GM18502 (cell line): ENCODE data around the gene KRTAP9-7.
"Not testable (repeated sequence)": the region's sequence is repeated elsewhere in the genome, so short reads cannot be mapped to it uniquely, and the experiment has no call there.

ENCODE experiments used
- ATAC-seq: cut with Tn5 transposase; IDR thresholded peaks from one replicate; pipeline ENCODE4 v1.9.1; 2021; ENCODE audit warnings: mild to moderate bottlenecking; ENCODE audit not compliant: unreplicated experiment, poor library complexity

The KRTAP9-7 gene

DNA sequence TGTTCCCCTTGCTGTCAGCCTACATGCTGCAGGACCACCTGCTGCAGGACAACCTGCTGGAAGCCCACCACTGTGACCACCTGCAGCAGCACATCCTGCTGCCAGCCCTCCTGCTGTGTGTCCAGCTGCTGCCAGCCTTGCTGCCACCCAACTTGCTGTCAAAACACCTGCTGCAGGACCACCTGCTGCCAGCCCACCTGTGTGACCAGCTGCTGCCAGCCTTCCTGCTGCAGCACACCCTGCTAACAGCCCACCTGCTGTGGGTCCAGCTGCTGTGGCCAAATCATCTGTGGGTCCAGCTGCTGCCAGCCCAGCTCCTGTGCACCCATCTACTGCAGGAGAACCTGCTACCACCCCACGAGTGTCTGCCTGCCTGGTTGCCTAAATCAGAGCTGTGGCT lies 4.2 kb upstream of the KRTAP9-7 start:
- ATAC-seq, result not testable (repeated sequence)

DNA sequence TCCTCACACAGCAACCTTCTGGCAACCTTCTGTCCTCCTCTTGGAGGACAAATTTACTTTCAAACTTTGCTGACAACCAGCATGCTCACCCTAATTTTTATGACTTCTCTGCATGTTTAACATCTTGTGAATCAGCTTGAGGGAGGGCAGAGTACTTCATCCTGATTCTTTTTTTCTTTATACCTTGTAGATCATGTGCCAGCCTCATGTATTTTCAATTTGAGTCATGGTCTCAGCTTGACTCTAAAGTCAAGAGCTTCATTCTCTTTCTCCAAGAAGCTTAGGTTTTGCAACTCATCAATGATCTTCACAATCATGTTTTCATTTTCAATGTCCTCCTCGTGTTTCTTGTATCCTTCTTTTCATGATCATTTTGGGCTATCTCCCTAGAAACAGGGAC lies 3.6 kb upstream of the KRTAP9-7 start:
- no peak for ATAC-seq

DNA sequence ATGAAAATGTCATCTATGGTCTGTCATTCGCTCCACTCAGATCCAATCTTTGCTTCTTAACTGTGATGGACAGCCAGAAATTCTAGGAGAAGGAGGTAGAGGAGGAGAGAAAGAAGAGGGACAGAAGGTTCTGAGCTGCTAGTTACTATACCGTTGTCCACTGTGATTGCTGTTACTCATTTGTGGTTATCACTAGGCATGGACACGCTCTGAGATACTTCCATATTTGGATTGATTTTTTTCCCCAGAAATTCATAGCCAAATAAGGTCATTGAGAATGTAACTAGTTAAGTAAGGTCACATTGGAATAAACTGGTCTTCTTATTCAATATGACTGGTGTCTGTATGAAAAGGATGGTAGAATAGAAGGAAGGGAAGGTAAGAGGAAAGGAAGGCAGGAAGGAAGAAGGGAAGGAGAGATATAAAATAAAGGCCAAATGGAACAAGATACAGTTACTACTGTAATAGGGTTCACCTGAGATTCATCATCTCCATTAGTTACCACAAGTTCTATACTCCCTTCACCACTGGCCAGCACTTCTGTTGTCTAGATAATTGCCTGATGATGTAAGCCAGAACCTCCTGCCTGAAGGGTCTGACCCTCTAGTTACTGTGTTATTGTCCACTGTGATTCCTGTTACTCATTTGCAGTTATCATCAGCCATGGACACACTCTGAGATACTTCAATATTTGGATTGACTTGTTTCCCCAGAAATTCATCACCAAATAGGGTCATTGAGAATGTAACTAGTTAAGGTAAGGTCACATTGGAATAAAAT lies 2.9 kb downstream of the KRTAP9-7 start:
- no peak for ATAC-seq

DNA sequence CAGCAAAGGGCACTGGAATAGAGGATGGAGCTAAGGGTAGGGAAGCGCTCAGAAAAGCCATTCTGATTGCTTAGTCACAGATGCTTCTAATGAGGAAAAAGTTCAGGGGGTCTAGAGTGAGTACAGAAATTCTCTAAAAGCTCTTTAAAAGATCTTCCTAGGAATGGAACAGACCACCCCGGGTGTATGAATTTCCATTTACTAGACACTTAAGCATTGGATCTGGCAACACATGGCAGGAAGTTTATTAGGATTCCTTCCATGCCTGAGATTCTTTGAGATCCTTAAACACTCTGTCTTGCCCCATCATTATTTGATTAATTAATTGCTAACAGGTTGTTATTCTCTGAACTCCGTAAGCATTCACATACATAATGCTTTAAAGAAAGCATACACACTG lies 8.5 kb downstream of the KRTAP9-7 start:
- no peak for ATAC-seq

DNA sequence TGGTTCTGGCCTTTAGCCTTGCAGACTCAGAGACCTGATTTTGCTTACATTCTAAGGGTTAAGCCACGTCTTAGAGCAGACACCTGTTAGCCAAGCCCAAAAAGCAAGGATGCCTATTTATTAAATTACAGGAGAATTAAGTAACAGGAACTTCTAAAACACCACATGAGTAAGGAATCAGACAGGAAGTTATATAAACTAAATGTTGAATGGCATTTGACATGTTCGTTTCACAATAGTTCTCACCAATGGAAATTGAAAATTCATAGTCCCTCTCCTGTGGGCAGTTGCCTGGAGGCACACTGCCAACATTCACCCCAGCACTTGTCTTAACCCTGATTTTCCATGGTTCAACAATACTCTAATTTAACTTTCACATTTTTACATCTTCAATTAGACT lies 9.0 kb downstream of the KRTAP9-7 start:
- ATAC-seq, result no peak

DNA sequence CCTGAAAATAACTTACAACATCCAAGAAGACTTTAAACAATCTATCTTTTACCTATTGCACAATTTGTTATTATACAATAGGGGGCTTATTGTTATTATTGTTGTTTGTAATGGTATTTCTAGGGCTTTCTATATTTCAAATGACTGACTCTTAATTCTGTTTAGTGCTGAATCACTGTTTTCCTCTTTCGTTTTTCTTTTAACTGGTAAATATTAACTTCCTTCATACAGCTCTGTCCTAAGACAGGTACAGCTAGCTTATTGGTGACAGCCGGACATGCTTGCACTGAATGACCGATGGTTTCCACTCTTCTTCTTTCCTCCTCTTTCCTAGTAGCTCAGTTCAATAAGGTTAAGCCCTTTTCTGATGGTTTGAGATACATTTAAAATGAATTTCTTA lies 11.6 kb downstream of the KRTAP9-7 start:
- ATAC-seq, result no peak

DNA sequence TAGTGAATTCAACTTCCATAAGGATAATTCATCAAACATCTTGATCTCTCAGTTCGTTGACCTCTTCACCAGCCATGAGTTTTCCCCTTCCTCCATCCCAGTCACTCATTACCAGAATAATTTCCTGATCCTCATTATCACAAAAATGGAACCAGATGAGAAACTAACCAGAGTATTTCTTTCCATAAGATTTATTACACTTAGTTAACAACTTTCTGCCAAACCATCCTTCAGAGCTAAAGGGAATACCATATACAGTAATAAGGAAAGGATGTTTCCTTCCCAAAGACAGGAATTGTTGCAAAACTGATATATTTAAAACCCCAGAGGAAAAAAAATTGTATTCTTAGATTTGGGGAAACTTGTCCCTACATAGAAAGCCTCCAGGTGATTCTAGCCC lies 18.5 kb downstream of the KRTAP9-7 start:
- ATAC-seq, result no peak

DNA sequence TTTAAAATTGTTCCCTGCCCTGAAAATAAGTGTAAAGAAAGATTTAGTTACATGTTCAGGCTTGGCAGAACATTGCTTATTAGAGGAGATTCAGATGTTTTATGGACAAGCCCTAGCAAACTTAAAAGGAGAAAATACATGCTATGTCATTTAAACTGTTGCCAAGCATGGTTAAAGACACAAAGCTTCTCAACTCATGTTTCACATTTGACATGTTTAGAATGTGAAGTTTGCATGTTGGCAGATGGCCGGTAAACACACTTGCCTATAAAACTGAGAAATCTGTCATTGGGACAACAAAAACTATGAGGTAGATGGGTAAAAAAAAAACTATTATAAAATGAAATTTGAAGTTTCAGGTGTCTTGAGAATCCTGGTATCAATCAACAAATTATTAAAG lies 21.3 kb downstream of the KRTAP9-7 start:
- no peak for ATAC-seq

DNA sequence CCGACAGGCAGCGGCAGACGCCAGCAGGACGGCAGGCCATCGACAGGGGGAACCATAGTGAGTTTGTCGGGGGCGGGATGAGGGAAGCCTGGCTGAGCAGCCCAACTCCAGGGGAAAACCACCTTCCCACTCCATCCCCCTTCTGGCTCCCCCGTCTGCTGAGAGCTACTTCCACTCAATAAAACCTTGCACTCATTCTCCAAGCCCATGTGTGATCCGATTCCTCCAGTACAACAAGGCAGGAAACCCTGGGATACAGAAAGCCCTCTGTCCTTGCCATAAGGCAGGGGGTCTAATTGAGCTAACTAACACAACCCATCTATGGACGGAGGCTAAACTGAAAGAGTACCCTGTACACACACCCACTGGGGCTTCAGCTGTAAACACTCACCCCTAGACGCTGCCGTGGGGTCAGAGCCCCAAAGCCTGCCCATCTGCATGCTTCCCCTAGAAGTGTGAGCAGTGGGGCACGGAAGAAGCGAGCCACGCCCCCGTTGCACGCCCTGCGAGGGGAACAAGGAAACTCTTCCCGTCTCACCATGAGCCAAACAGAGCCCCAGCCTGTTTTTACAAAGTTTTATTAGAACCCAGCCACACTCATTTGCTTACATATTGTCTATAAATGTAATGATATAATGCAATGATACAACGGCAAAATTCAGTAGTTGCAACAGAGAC lies 23.1 kb downstream of the KRTAP9-7 start:
- ATAC-seq, result no peak

DNA sequence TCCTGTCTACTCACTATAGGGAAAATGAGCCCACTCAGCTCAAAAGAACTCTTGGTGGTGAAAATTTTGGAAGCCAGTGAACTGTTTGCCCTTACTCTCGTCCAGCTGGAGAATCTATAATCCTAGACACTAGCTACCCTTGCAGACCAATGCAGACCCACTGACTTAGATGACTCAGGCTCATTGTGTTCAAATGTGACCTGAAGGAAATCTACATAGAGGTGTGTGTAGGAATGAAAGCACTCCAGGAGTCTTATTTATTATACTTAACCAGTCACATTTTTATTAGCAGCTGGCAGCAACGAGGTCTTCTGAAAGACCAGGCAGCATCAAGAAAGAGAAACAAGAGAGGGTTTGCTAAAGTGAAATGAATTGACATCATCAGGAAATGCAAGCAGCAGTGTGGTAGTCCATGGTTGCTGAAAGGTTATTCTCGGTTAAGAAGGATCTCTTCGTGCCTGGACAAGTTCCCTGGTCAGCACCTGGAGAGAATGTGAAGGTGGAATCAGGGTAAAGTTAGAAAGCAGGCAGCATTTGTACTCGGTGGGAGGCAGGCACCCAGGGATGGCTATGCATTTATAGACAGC lies 25.8 kb downstream of the KRTAP9-7 start:
- no peak for ATAC-seq

DNA sequence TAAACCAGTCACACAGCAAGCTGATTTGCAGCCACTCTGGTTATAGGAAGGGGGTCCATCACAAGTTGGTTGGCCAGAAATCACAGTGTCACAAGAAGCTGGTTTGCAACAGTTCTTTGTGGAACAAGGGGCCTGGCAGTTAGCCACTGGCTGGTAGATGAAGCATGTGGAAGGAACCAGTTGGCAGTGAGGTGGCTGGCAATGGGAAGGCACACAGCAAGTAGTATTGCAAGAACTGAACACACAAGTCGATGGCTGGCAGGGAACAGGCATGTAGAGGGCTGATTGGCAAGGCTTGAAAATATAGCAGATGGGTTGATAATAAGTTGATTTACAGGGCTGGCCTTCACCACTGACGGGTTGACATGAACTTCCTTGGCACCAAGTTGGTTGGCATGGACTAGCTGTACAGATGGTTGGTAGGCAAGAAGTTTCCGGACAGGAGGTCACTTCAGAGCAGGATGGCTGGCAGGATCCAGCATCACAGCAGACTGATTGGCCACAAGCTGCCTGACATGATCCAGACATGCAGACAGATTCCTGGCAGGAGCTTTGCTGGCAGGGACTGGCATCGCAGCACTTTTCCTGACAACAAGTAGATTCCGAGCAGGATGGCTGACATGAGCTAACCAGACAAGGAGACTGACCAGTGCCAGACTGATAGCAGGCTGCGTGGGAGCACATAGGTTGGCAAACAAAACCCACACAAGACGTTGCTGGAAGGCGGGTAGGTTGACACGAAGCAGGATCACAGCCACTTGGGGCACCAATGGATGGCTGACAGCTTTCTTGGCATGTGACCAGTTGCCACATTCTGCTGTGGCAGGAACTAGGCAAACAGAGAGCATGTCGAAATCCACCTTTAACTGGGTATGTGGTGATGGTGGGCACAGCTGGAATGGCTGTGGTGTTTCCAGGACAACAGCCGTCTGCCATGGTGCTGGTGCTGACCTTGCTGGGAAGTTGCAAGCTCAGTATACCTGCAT lies 26.7 kb downstream of the KRTAP9-7 start, which contains the start of gene KRTAP29-1:
Gene KRTAP29-1, minus strand, starts transcription at position 936 of the 986 bp plus-strand sequence. Its CDS starts 0 bp downstream, at position 936.
- no peak for ATAC-seq

DNA sequence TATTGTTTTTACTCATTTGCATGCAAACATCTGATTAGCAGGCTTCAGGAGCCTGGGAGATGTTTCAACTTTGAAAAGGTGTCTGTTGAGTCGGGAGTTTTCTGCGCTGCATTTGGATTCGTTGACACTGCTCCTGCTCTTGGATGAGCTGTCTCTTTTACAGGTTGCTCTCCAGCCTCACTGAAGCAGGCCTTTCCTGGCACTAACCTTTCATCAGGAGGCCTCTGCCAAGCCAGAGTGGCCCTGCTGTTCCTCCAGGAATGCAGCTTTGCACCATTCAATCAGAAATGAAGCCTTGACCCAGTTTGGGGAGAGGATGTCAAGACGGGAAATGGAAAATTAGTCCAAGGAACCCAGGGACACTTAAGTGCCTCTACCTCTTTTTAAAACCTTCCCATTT lies 27.5 kb downstream of the KRTAP9-7 start:
- no peak for ATAC-seq

DNA sequence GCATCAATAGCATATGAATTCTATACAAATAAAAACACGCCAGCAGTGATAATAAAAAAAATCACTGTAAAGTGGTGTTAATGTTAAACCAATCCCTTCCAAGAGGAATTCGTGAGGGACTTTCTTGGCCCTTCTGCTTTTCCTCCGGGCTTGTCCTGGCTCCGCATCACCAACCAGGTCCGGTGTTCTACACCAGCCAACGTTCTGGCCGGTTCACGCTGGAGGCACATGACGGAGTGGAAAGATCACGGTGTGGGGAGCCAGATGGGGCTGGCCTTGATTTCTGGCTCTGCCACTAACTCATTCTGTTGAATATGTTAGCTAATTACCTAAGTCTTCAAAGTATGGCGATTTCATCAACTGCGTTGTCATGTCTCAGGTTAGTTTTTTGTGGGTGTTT lies 28.6 kb downstream of the KRTAP9-7 start:
- ATAC-seq, result no peak

DNA sequence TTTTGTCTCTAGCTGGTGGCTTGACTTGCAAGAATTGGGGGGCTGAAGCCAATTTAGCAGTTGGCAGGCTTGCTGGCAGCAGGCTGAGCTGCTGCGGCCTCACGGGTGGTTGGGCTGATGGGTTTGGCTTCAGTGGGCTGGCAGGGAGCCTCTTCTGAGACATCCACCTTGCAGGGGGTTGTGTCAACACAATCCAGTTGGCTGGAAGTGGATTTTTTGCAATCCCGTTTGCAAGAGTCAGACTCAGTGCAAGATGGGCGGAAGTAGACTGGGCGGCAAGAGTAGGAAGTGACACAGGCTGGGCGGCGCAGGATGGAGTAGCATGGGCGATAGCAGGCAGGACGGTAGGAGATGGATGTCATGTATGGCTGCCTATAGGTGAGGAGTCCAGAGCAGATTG lies 32.1 kb downstream of the KRTAP9-7 start:
- no peak for ATAC-seq

DNA sequence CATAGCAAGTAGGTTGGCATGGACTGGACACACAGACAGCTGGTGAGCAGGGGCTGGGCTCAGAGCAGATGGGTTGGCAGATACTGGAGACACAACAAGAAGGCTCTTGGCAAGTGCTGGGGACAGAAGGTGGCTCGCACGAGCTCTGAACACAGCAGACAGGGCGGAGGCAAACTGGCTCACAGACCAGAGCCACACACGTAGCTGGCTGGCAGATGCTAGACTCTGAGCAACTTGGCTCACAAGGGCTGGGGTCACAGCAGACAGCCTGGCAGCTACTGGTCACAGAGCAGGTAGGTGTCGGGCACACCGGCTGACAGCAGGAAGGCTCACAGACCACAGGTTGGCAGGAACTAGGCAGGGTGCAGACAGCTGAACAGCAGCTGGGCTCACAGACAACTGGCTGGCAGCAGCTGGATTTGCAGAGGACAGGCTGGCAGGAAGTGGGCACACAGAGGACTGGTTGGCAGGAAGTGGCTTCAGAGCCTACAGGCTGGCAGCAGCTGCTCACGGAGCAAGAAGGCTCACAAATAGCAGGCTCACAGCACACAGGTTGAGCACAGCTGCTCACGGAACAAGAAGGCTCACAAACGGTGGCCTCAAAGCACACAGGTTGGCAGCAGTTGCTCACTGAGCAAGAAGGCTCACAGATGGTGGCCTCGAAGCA lies 32.9 kb downstream of the KRTAP9-7 start:
- no peak for ATAC-seq

DNA sequence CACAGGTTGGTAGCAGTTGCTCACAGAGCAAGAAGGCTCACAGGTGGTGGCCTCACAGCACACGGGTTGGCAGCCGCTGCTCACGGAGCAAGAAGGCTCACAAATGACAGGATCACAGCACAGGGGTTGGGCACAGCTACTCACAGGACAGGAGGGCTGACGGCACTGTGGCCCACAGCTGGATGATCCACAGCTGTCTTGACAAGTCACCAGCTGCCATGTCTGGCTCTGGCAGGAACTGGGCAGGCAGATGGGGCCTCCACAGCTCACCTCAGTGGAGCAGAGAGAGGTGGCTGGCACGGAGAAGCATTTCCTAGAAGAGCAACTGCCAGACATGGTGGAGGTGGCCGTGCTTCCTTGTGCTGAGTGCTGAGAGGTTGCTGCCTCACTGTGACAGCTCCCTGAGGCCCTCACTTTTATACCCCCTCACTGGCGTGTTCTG lies 33.4 kb downstream of the KRTAP9-7 start, which contains the start of gene KRTAP16-1:
Gene KRTAP16-1, minus strand, starts transcription at position 392 of the 442 bp plus-strand sequence. Its CDS starts 56 bp downstream, at position 336.
- no peak for ATAC-seq

DNA sequence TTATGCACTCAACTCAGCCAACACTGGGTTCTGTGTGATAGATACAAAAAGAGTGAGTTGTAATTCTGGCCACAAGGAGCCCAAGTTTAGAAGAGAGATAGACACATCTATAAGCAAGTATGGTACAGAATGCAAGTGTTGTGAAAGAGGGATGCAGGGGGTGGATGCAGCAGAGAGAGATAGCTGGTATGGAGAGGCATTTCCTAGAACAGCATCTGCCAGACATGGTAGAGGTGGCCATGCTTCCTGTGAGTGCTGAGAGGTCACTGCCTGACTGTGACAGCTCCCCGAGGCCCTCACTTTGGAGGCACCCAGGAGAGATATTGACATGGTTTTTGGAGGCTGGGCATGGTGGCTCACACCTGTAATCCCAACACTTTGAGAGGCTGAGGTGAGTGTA lies 35.6 kb downstream of the KRTAP9-7 start:
- no peak for ATAC-seq

DNA sequence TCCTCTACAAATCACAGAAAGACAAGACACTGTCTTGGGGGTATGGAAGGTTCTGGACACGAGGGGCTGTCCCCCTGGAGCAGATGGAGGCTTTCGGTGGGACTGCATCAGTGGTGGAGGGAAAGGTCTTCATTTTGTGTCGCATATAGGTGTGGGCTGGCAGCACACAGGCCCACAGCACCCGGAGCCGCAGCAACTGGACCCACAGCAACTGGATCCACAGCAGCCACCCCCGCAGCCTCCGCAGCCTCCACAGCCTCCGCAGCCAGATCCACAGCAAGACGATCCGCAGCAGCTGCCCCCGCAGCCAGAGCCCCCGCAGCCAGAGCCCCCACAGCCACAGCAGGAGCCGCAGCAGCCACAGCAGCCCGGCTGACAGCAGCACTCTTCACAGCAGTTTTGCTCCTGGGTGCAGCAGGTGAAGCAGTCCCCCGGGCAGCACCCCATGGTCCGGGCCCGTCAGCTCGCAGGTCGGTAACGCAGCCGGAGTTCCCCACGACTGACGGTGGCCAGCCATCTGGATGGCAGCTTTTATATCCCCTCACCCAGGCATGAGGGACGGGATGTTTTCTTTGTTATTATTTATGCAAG lies 39.8 kb downstream of the KRTAP9-7 start, which contains the start of gene KRTAP17-1:
Gene KRTAP17-1, minus strand, starts transcription at position 507 of the 591 bp plus-strand sequence. Its CDS starts 60 bp downstream, at position 447.
- no peak for ATAC-seq

DNA sequence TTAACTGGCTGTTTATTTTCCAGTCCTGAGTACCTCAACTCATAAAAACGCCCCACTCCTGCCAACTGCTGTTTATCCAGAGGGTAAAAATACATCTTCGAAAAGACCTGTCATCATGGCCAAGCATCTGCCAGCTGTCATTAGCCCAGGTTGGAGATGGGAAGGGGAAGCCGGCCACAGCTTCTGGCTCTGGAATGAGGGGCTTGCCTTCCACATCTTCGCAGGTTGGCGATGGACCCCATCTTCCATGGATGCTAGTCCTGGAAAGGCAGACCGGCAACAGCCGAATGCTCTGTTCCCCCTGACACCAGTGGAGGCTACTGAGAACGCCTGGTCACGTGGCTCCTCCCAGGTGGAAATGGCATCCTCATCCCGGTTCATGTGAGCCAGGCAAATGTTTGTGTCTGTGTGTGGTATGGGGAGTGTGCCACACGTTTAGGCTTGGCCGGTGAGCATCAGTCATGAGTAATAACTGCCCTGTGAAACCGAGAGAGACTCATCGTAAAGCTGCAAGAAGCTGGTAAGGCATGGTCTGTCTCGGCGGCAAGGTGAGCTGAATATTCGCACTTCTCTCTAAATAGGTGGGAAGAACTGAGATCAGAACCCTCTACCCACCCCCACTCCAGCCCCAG lies 40.4 kb downstream of the KRTAP9-7 start:
- no peak for ATAC-seq
